ENCODE data around the gene ELOVL6.

Gene ELOVL6

DNA sequence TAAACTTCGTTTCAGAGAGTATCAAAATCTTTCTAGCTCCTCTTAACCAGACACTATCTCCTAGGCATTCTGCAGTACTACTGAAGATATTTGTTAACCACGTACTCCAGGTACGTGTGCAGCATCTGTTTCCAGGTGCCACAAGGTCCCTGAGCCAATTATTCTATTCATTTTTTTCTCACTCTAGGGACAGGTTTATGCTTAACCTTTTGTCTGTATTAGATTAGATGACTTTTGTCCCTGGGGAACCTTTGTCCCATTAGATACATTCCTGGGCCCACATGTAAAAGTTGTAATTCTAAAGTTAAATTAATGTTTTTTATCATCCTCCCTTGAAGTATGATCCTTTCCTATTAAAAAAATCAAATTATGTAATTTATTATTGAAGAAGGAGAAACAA lies 16.5 kb downstream of the ELOVL6 start:
- H3K27me3 ChIP-seq (ENCODE audit: insufficient read depth, low read length, poor library complexity) = no peaks in the 10 kb centered on the region
- no CpG with 5 or more reads among the region's 3 CpGs for WGBS (ENCODE audit: extremely low coverage, insufficient coverage, low lambda C conversion rate)
- no peak overlapping the region for H4K5ac ChIP-seq (ENCODE audit: low read length)
- no peak overlapping the region for H3K4me3 ChIP-seq (ENCODE audit: low read length)
- no peak overlapping the region for H3K27ac ChIP-seq (ENCODE audit: low read depth, low read length)
- H3K23ac ChIP-seq (ENCODE audit: low read length) = no peak overlapping the region
- no peak overlapping the region for H4K8ac ChIP-seq (ENCODE audit: low read depth, low read length)
- H2BK120ac ChIP-seq (ENCODE audit: low read depth, low read length) = no peak overlapping the region
- no peak overlapping the region for H3K9ac ChIP-seq (ENCODE audit: low read length)
- no peak overlapping the region for H2BK15ac ChIP-seq (replicated peaks; ENCODE audit: low read depth)
- peaks cover 6% of the 10 kb centered on the region for H3K79me1 ChIP-seq (ENCODE audit: low read length)
- no peak overlapping the region for H2BK5ac ChIP-seq (ENCODE audit: low read length)
- H2AK5ac ChIP-seq (ENCODE audit: low read length) = no peak overlapping the region
- DNase-seq = no peak
- H3K4ac ChIP-seq (ENCODE audit: low read depth, low read length) = peak overlapping the region; percentile 55
- peaks cover 6% of the 10 kb centered on the region for H3K4me1 ChIP-seq (ENCODE audit: control insufficient read depth, low read depth, low read length)
- peaks cover 13% of the 10 kb centered on the region for H3K79me2 ChIP-seq (ENCODE audit: control insufficient read depth, insufficient read depth, low read length)
- H3K36me3 ChIP-seq (ENCODE audit: control insufficient read depth, insufficient read depth, low read length) = no peaks in the 10 kb centered on the region
- peak overlapping the region; percentile 87 for H3K18ac ChIP-seq (ENCODE audit: low read length)
- H3K56ac ChIP-seq (ENCODE audit: low read length) = no peak overlapping the region
- H3K4me2 ChIP-seq (ENCODE audit: low read length) = no peak overlapping the region

DNA sequence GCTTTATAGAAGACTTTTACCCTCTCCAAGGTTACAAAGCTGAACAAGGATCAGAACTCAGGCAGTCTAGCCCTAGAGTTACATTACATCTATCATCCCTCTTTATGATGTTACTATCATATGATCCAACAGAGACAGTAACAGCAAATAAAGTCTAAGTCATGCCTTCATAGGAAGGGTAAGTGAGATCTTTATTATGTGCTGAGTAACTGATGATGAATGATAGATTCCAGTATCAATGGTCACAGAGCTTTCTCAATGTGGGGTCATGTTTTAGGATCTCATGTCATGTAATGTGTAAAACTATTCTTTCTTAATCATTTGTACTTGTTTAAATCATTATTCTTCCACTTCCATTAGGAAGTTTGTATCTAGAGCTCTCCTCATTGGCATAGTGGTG lies 22.8 kb downstream of the ELOVL6 start:
- Histone ChIP-seq H3K18ac (ENCODE audit: low read length) (no peak overlapping the region), H4K5ac (ENCODE audit: low read length) (no peak overlapping the region), H3K4me2 (ENCODE audit: low read length) (no peak overlapping the region), H3K4ac (ENCODE audit: low read depth, low read length) (no peak overlapping the region), H3K4me1 (ENCODE audit: control insufficient read depth, low read depth, low read length) (no peaks in the 10 kb centered on the region), H3K56ac (ENCODE audit: low read length) (no peak overlapping the region), H2BK15ac (replicated peaks; ENCODE audit: low read depth) (no peak overlapping the region), H3K4me3 (ENCODE audit: low read length) (no peak overlapping the region), H3K79me1 (ENCODE audit: low read length) (peaks cover 11% of the 10 kb centered on the region), H3K27ac (ENCODE audit: low read depth, low read length) (no peak overlapping the region), H3K36me3 (ENCODE audit: control insufficient read depth, insufficient read depth, low read length) (no peaks in the 10 kb centered on the region), H3K9ac (ENCODE audit: low read length) (no peak overlapping the region), H2AK5ac (ENCODE audit: low read length) (no peak overlapping the region), H3K79me2 (ENCODE audit: control insufficient read depth, insufficient read depth, low read length) (peaks cover 6% of the 10 kb centered on the region), H3K27me3 (ENCODE audit: insufficient read depth, low read length, poor library complexity) (no peaks in the 10 kb centered on the region), H2BK5ac (ENCODE audit: low read length) (no peak overlapping the region), H3K23ac (ENCODE audit: low read length) (no peak overlapping the region), H2BK120ac (ENCODE audit: low read depth, low read length) (no peak overlapping the region), H4K8ac (ENCODE audit: low read depth, low read length) (no peak overlapping the region)
- DNase-seq = no peak

DNA sequence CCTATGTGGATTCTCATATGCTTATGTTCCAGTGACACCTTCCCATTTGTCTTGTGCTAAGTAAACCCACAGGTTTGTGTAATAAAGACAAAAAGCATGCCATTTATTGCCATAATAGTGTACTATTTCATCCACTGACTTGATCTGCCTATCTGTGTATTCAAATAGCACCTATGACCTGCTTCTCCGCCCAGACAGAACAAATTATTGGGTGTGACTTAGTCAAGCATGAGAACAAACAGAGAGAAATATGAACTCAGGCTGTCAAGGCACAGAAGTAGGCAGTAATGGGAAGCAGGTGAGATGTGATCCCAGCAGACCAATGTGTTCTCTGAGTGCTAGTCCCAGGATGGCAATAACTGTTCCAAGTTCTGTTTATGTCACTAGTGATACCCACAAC lies 25.4 kb downstream of the ELOVL6 start:
- H3K4me3 ChIP-seq (ENCODE audit: low read length) = no peak overlapping the region
- peaks cover 12% of the 10 kb centered on the region for H3K79me1 ChIP-seq (ENCODE audit: low read length)
- H2BK120ac ChIP-seq (ENCODE audit: low read depth, low read length) = no peak overlapping the region
- H3K27ac ChIP-seq (ENCODE audit: low read depth, low read length) = no peak overlapping the region
- H3K56ac ChIP-seq (ENCODE audit: low read length) = no peak overlapping the region
- WGBS (ENCODE audit: extremely low coverage, insufficient coverage, low lambda C conversion rate) = no CpG with 5 or more reads among the region's 1 CpG
- no peak overlapping the region for H3K4me2 ChIP-seq (ENCODE audit: low read length)
- no peak overlapping the region for H3K23ac ChIP-seq (ENCODE audit: low read length)
- H3K18ac ChIP-seq (ENCODE audit: low read length) = no peak overlapping the region
- H3K79me2 ChIP-seq (ENCODE audit: control insufficient read depth, insufficient read depth, low read length) = peaks cover 6% of the 10 kb centered on the region
- no peak overlapping the region for H2BK5ac ChIP-seq (ENCODE audit: low read length)
- H4K8ac ChIP-seq (ENCODE audit: low read depth, low read length) = no peak overlapping the region
- no peak for DNase-seq
- H3K27me3 ChIP-seq (ENCODE audit: insufficient read depth, low read length, poor library complexity) = no peaks in the 10 kb centered on the region
- no peak overlapping the region for H3K4ac ChIP-seq (ENCODE audit: low read depth, low read length)
- H2AK5ac ChIP-seq (ENCODE audit: low read length) = no peak overlapping the region
- H4K5ac ChIP-seq (ENCODE audit: low read length) = no peak overlapping the region
- H3K9ac ChIP-seq (ENCODE audit: low read length) = no peak overlapping the region
- H2BK15ac ChIP-seq (replicated peaks; ENCODE audit: low read depth) = no peak overlapping the region
- H3K36me3 ChIP-seq (ENCODE audit: control insufficient read depth, insufficient read depth, low read length) = no peaks in the 10 kb centered on the region
- no peaks in the 10 kb centered on the region for H3K4me1 ChIP-seq (ENCODE audit: control insufficient read depth, low read depth, low read length)

DNA sequence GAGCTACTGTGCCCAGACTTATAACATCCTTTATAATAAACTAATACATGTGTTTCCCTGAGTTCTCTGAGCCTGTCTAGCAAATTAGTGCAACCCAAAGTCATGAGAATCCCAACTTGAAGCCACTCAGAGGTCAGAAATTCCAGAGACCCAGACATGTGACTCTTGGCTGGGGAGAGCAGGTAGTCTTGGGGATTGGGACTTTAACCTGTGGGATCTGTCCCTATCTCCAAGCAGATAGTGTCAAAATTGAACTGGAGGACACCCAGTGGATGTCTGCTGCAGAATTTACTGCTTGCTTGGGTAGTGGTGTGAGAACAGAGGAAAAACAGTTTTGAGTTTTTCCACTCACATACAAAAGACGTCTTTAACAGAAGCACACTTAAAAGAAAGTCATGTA lies 26.4 kb downstream of the ELOVL6 start:
- Histone ChIP-seq H3K56ac (ENCODE audit: low read length) (no peak overlapping the region), H3K27me3 (ENCODE audit: insufficient read depth, low read length, poor library complexity) (no peaks in the 10 kb centered on the region), H4K5ac (ENCODE audit: low read length) (no peak overlapping the region), H2BK15ac (replicated peaks; ENCODE audit: low read depth) (no peak overlapping the region), H3K4ac (ENCODE audit: low read depth, low read length) (no peak overlapping the region), H3K18ac (ENCODE audit: low read length) (no peak overlapping the region), H3K27ac (ENCODE audit: low read depth, low read length) (no peak overlapping the region), H2BK5ac (ENCODE audit: low read length) (no peak overlapping the region), H3K79me1 (ENCODE audit: low read length) (peaks cover 13% of the 10 kb centered on the region), H2BK120ac (ENCODE audit: low read depth, low read length) (no peak overlapping the region), H3K4me1 (ENCODE audit: control insufficient read depth, low read depth, low read length) (no peaks in the 10 kb centered on the region), H3K9ac (ENCODE audit: low read length) (no peak overlapping the region), H2AK5ac (ENCODE audit: low read length) (no peak overlapping the region), H4K8ac (ENCODE audit: low read depth, low read length) (no peak overlapping the region), H3K4me3 (ENCODE audit: low read length) (no peak overlapping the region), H3K79me2 (ENCODE audit: control insufficient read depth, insufficient read depth, low read length) (peaks cover 6% of the 10 kb centered on the region), H3K36me3 (ENCODE audit: control insufficient read depth, insufficient read depth, low read length) (no peaks in the 10 kb centered on the region), H3K23ac (ENCODE audit: low read length) (no peak overlapping the region), H3K4me2 (ENCODE audit: low read length) (no peak overlapping the region)
- no peak for DNase-seq
- no CpG with 5 or more reads among the region's 1 CpG for WGBS (ENCODE audit: extremely low coverage, insufficient coverage, low lambda C conversion rate)

DNA sequence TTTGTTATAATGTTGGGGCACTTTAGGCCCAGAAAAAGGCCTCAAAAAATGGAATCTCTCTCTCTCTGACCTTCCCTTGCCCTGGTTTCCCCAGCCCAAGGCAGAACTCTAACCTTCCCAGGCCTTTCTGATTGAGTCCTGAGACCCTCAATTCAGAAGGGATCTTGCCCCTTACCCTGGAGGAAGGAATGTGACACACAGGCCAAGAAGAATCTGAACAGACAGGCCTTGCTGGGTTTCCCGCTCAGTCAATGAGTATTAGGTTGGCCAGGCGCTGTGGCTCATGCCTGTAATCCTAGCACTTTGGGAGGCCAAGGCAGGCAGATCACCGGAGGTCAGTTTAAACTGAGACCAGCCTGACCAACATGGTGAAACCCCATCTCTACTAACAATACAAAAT lies 27.6 kb downstream of the ELOVL6 start:
- no CpG with 5 or more reads among the region's 3 CpGs for WGBS (ENCODE audit: extremely low coverage, insufficient coverage, low lambda C conversion rate)

DNA sequence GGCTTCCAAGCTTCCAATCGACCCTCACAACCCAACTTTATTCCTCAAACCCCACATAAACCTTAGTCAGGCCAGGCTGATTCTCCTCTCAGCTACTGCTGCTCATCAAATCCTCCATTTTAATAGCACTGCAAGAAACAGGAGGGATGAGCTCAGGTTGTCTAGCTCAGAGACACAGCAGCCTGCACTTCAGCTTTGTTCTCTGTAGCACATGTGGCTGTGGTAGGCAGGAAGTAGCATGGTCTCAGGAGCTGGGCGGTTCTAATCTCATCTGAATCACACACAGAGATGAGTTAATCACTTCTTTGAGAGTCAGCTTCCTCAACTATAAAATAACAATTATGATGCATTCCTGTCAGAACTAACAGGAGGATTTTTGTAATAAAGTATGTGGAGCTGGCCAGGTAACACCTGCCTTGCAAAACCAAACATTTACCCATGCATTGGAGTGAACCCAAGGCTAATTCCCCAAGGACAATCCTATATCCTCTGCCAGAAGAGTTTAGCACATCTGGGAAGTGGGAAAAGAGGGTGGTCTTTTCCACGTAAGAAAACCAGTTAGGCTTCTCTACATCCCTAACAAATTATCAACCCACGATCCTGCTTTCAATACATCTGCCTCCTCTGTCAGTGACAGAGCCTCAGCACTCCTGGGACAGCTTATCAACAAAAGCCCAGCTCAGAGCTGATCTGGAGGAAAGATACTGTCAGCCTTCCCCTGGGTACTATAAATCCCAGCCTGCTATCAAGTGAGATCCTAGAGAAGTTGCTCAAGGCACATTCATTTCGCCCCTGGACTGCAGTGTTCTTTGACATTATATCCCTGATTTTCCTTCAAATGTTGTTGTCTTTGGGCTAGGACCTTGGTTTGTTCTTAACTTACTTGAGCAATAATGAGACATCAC lies 32.8 kb downstream of the ELOVL6 start:
- H3K27ac ChIP-seq (ENCODE audit: low read depth, low read length) = no peak overlapping the region
- H2AK5ac ChIP-seq (ENCODE audit: low read length) = peak overlapping the region; percentile 78
- no peak overlapping the region for H3K4me2 ChIP-seq (ENCODE audit: low read length)
- H3K9ac ChIP-seq (ENCODE audit: low read length) = no peak overlapping the region
- H3K23ac ChIP-seq (ENCODE audit: low read length) = no peak overlapping the region
- H3K4me3 ChIP-seq (ENCODE audit: low read length) = no peak overlapping the region
- peak overlapping the region; percentile 26 for H3K56ac ChIP-seq (ENCODE audit: low read length)
- no CpG with 5 or more reads among the region's 5 CpGs for WGBS (ENCODE audit: extremely low coverage, insufficient coverage, low lambda C conversion rate)
- H2BK5ac ChIP-seq (ENCODE audit: low read length) = peak overlapping the region; percentile 14
- H3K36me3 ChIP-seq (ENCODE audit: control insufficient read depth, insufficient read depth, low read length) = no peaks in the 10 kb centered on the region
- no peak overlapping the region for H2BK120ac ChIP-seq (ENCODE audit: low read depth, low read length)
- H4K5ac ChIP-seq (ENCODE audit: low read length) = no peak overlapping the region
- H3K18ac ChIP-seq (ENCODE audit: low read length) = no peak overlapping the region
- H3K79me1 ChIP-seq (ENCODE audit: low read length) = peaks cover 14% of the 10 kb centered on the region
- no peak overlapping the region for H3K4ac ChIP-seq (ENCODE audit: low read depth, low read length)
- H3K4me1 ChIP-seq (ENCODE audit: control insufficient read depth, low read depth, low read length) = peaks cover 8% of the 10 kb centered on the region
- DNase-seq = peak; percentile 85
- no peak overlapping the region for H2BK15ac ChIP-seq (replicated peaks; ENCODE audit: low read depth)
- peaks cover 3% of the 10 kb centered on the region for H3K79me2 ChIP-seq (ENCODE audit: control insufficient read depth, insufficient read depth, low read length)
- H4K8ac ChIP-seq (ENCODE audit: low read depth, low read length) = no peak overlapping the region
- H3K27me3 ChIP-seq (ENCODE audit: insufficient read depth, low read length, poor library complexity) = no peaks in the 10 kb centered on the region

More for the DNA sequence above, 27.6 kb downstream of the ELOVL6 start:
- peaks cover 6% of the 10 kb centered on the region for H3K79me2 ChIP-seq (ENCODE audit: control insufficient read depth, insufficient read depth, low read length)
- no peak overlapping the region for H2BK5ac ChIP-seq (ENCODE audit: low read length)
- H3K4me3 ChIP-seq (ENCODE audit: low read length) = no peak overlapping the region
- H3K79me1 ChIP-seq (ENCODE audit: low read length) = peaks cover 12% of the 10 kb centered on the region
- H3K9ac ChIP-seq (ENCODE audit: low read length) = no peak overlapping the region
- H3K4me2 ChIP-seq (ENCODE audit: low read length) = no peak overlapping the region
- H3K23ac ChIP-seq (ENCODE audit: low read length) = no peak overlapping the region
- H3K4ac ChIP-seq (ENCODE audit: low read depth, low read length) = no peak overlapping the region
- no peak overlapping the region for H4K8ac ChIP-seq (ENCODE audit: low read depth, low read length)
- no peak overlapping the region for H3K56ac ChIP-seq (ENCODE audit: low read length)
- no peak overlapping the region for H3K18ac ChIP-seq (ENCODE audit: low read length)
- no peak overlapping the region for H4K5ac ChIP-seq (ENCODE audit: low read length)
- DNase-seq = peak; percentile 74
- no peaks in the 10 kb centered on the region for H3K36me3 ChIP-seq (ENCODE audit: control insufficient read depth, insufficient read depth, low read length)
- no peak overlapping the region for H2BK15ac ChIP-seq (replicated peaks; ENCODE audit: low read depth)
- H2BK120ac ChIP-seq (ENCODE audit: low read depth, low read length) = no peak overlapping the region
- no peak overlapping the region for H2AK5ac ChIP-seq (ENCODE audit: low read length)
- H3K27ac ChIP-seq (ENCODE audit: low read depth, low read length) = no peak overlapping the region
- no peaks in the 10 kb centered on the region for H3K27me3 ChIP-seq (ENCODE audit: insufficient read depth, low read length, poor library complexity)
- no peaks in the 10 kb centered on the region for H3K4me1 ChIP-seq (ENCODE audit: control insufficient read depth, low read depth, low read length)

All from mesendoderm (in vitro differentiated cells).